ENCODE measurements around the gene TBC1D21.

DNA sequence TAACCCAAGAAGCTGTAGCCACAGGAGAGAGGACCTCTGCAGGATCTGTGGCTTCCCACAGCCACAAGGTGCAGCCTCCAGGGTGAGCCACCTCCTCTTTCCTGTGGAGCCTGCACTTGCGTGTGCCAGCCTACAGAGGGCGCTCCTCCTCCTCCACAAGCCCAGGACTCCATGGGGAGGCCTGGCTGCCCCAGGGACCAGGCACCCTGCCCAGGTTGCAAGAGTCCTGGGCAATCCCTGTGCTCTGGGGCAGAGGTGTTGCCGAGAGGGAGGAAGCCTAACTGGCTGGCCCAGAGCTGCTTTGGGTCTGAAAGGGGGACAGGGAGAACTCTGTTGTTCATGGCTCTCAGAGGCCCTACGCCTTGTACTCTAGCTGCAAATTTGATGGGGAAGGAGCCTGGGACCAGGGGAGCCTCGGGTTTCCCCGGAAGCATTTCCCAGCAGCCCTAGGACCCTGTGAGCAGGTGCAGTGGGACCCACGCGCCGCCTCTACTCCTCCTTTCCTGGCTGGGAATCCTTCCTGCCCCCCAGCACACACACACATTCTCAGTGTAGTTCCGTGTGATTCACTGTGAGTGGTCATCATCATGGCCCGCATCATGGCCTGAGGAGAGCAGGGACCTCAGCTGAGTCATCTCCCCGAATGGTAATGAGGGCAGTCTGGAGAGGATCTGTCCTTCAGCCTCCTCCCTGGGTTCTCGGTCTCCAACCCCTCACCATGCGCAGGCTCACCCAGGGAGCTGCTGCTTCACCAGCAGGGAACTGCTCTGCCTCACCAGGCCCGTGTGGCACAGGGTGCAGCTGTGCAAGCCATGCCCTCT is 24.3 kb downstream of the TBC1D21 start:
- TF ChIP-seq TAF1 (IDR thresholded peaks at IDR 0.05; ENCODE audit: borderline replicate concordance, low read depth, low read length) (no peak), POLR2AphosphoS5 (IDR thresholded peaks at IDR 0.05; ENCODE audit: low read depth, low read length) (no peak)
